Motor neuron (in vitro differentiated cells): ENCODE measurements around the gene EXT2. TPM values are rescaled to one million over a fixed set of nuclear protein-coding genes. Genes with fewer than 3 reads are reported as not detected.
A peak's percentile ranks its signal among the peaks of the same experiment; 100 is the strongest.

ENCODE experiments used
- ATAC-seq, 8 experiments: fragments of 200-7000 bp; cut with Tn5 transposase; replicated peaks in 6 of 8; 2 replicates each; pipeline ENCODE4 v1.8.0; 2021; ENCODE audit warnings: mild to moderate bottlenecking in 8 of 8, moderate library complexity in 8 of 8
- H3K27ac ChIP-seq, 2 donors: fragments of 250-450 bp; sonication (Bioruptor Pico); 2 replicates each; pipeline ENCODE4 v1.9.0; 2021; ENCODE audit warnings: antibody characterized with exemption in 2 of 2, mild to moderate bottlenecking in 2 of 2, moderate library complexity in 1 of 2
- H3K4me1 ChIP-seq, 2 donors: fragments of 250-450 bp; sonication (Bioruptor Pico); replicated peaks in 1 of 2; 2 replicates each; pipeline ENCODE4 v1.6.1; 2021; ENCODE audit warnings: antibody characterized with exemption in 2 of 2, mild to moderate bottlenecking in 2 of 2, moderate library complexity in 1 of 2
- H3K4me3 ChIP-seq, 5 donors: fragments of 250-450 bp; sonication (Bioruptor Pico); 2 replicates each; pipeline ENCODE4 v1.9.0; 2021; ENCODE audit warnings: antibody characterized with exemption in 5 of 5, mild to moderate bottlenecking in 5 of 5, moderate library complexity in 4 of 5
- WGBS, 10 experiments: fragments of 450-650 bp; shearing (Covaris generic); methylation state at CpG; one replicate each; pipeline ENCODE4 v1.0.0; 2022; 5-methylcytosine and 5-hydroxymethylcytosine counted together
- in situ Hi-C, 9 experiments: fragments of 400-800 bp; cut with MboI; loops; one replicate each; pipeline ENCODE4 v1.15.0; 2021; ENCODE audit warnings: low sequenced_read_pairs in 9 of 9, low pct_unique_long_range_greater_than_20kb in 2 of 9; ENCODE audit not compliant: unreplicated experiment in 9 of 9
- total RNA-seq, 8 experiments: library from RNA; unstranded; fragments of 300-600 nt; gene quantifications; 2 replicates each; pipeline versions ENCODE4 v1.2.3 to v1.2.4, GENCODE V29; 2022

The EXT2 gene
- total RNA-seq, 8 experiments from 2014 or later = 29.3 to 96.9 (median 48.8) TPM

GRCh38 chr11:44275241-44275640, 179.8 kb downstream of the EXT2 start:
- Histone ChIP-seq H3K4me3 (no peak overlapping the region), H3K4me1 (peaks cover 0 to 6% of the 10 kb centered on the region in 2 donors), H3K27ac (no peak overlapping the region)
- in situ Hi-C loops = loop anchor here in 6 of 9 experiments (25.0 kb wide), 1 partner anchor 262 kb away; no protein-coding TSS in a partner anchor
- WGBS, 10 experiments = 92 to 100% (median 93%) methylated on average over 3 to 6 of the region's 10 CpGs; no CpG with 5 or more reads in 5 of the 10 experiments
- ATAC-seq = no peak

DNA sequence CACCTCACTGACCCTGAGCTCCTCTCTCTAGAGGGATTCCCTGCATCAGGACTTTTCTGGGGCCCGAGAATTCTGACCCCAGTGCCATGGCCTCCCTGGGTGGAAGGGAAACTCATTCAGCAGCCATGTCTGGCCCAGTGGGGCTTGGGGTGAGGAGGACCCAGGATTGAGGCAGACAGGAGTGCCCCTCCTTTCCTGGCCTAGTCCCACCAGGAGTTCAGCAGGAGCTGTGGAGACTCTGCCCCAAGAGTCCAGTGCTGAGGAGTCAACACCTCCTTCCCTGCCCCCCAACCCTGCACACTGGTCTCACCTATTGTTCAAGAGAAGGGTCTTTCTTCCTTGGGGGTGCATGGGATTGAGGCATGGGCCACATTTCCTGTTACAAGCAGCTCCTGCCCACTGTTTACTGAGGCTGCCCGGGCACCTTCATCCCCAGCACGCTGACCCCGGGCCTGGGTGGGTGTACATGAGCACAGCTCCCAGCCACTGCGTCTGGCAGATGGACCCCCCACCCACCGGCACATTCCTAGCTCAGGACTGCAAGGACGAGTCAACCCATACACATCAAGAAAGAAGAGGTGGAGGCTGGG, 180.6 kb downstream of the EXT2 start:
- Histone ChIP-seq H3K27ac (no peak overlapping the region), H3K4me1 (peaks cover 0 to 6% of the 10 kb centered on the region in 2 donors), H3K4me3 (no peak overlapping the region)
- 0 to 89% (median 40%) methylated on average over 1 to 3 of the region's 7 CpGs; no CpG with 5 or more reads in 7 of the 10 experiments for WGBS, 10 experiments
- no peak for ATAC-seq
- in situ Hi-C loops = loop anchor here in 6 of 9 experiments (25.0 kb wide), 1 partner anchor 261 kb away; no protein-coding TSS in a partner anchor

DNA sequence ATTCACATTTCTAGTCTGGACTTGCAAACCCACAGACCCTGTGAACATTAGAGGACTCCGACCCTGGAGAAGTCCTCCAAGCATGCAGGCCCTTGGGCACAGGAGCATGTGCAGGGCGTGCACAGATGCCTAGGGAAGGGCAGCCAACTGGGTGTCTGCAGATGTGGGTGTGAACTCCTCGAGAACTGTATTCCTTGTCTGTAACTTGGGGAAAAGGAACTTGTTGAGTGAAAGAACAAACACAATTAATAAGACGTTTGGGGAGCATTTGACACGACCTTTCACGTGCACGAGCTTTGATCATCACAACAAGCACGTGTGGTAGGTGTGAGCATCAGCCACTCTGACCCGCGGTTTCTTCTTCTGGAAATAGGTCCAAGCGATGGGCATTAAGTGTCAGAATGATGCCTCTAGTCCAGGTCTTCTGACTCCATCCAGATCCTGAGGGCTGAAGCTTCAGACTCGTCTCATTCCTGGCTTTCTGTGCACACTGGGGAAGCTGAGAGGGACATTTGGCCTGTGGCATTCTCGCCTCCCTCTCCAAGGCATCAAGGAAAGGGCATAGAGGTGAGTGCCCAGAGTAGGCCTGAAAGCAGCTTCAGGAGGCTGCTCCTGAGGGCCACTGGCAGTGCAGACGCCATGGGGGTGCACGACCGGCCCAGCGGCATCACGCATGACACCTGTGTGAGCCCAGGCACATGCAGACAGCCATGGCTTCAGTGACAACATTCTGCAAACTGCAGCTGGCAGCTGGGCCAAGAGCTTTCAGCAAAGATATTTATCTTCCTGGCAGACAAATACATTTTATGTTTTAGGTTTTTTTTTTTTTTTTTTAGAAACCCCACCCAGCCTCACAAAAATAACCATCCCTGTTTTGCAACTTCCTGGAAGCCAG, 182.0 kb downstream of the EXT2 start:
- in situ Hi-C loops = loop anchor here in 6 of 9 experiments (25.0 kb wide), 1 partner anchor 260 kb away; no protein-coding TSS in a partner anchor
- 37 to 84% (median 71%) methylated on average over 2 to 11 of the region's 18 CpGs; no CpG with 5 or more reads in 2 of the 10 experiments for WGBS, 10 experiments
- no peak overlapping the region for H3K4me3 ChIP-seq
- peaks cover under 1 to 6% of the 10 kb centered on the region in 2 donors for H3K4me1 ChIP-seq
- ATAC-seq = peak in 3 of 8 experiments; percentile 52 to 62 (median 53)
- H3K27ac ChIP-seq = no peak overlapping the region

DNA sequence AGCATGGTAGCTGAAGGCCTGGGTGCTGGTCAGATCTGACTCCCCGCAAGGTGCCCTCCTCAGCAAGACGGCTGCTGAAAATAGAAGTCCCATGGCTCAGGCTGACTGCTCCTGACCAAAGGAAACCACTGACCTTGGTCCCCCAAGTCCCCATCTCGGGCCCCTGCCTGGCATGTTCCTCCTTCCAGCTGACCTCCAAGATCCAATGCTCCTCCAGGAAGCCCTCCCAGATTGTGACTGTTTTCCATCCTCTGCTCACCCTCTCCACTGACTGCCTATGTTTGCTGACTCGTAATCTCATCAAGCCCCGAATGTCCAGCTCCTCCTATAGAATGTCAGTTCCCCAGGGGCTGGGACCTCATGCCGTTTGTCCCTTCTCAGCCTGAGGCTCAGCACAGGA, 184.0 kb downstream of the EXT2 start:
- WGBS, 10 experiments = 47 to 100% (median 74%) methylated on average over 1 to 3 of the region's 6 CpGs; no CpG with 5 or more reads in 4 of the 10 experiments
- Histone ChIP-seq H3K4me1 (peaks cover 0 to 2% of the 10 kb centered on the region in 2 donors), H3K27ac (no peak overlapping the region), H3K4me3 (no peak overlapping the region)
- ATAC-seq = no peak
- in situ Hi-C loops = loop anchor here in 6 of 9 experiments (25.0 kb wide), 1 partner anchor 258 kb away; no protein-coding TSS in a partner anchor

GRCh38 chr11:44280257-44280656, 184.8 kb downstream of the EXT2 start:
- in situ Hi-C loops = loop anchor here in 8 of 9 experiments (10.0 to 25.0 kb wide), 4 partner anchors 145 to 265 kb away; no protein-coding TSS in a partner anchor
- 100% methylated on average over 1 of the region's 7 CpGs; no CpG with 5 or more reads in 9 of the 10 experiments for WGBS, 10 experiments
- ATAC-seq = no peak
- H3K27ac ChIP-seq = no peak overlapping the region
- no peak overlapping the region for H3K4me3 ChIP-seq
- peaks cover 0 to 2% of the 10 kb centered on the region in 2 donors for H3K4me1 ChIP-seq

DNA sequence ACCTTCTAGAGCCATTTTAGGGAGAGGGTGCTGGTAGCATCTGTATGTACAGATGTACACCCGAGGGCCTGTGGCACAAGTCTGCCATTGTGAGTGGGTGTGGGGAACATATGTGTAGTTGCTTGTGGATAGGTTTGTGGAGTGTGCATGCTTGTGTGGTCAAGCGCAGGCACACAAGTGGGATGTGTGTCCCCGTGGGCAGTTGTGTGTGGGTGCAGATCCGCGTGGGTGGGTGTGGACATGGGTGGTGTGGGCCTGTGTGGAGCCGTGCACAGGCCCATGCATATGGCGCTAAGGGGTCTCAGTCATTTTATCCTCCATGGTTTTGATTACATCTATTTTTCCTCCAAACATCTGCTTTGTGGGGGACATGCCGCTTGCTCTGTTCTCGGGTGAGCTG, 185.7 kb downstream of the EXT2 start:
- no peak overlapping the region for H3K27ac ChIP-seq
- peaks cover 0 to 5% of the 10 kb centered on the region in 2 donors for H3K4me1 ChIP-seq
- ATAC-seq = no peak
- 50 to 100% (median 82%) methylated on average over 1 to 5 of the region's 9 CpGs; no CpG with 5 or more reads in 5 of the 10 experiments for WGBS, 10 experiments
- H3K4me3 ChIP-seq = no peak overlapping the region
- in situ Hi-C loops = loop anchor here in 8 of 9 experiments (10.0 to 25.0 kb wide), 4 partner anchors 146 to 264 kb away; no protein-coding TSS in a partner anchor

DNA sequence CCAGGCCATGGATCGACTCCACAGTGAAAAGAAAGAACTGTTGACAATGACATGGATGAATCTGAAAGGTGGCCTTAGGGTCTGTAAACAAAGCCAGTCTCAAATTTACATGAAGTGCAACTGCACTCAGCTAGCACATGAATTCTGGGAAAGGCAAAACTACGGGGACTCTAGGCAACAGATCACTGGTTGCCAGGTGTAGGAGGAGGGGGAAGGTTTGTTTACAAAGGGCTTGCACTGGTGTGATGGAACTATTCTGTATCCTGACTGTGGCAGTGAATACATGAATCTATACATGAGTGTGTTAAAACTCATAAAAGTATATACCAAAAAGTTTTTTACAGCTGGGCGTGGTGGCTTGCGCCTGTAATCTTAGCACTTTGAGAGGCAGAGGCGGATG, 187.1 kb downstream of the EXT2 start:
- Histone ChIP-seq H3K27ac (no peak overlapping the region), H3K4me3 (no peak overlapping the region), H3K4me1 (peaks cover 0 to 6% of the 10 kb centered on the region in 2 donors)
- peak in 3 of 8 experiments; percentile 27 to 91 (median 64) for ATAC-seq
- WGBS, 10 experiments = 33 to 100% (median 78%) methylated on average over 1 to 4 of the region's 5 CpGs
- in situ Hi-C loops = loop anchor here in 8 of 9 experiments (10.0 to 25.0 kb wide), 4 partner anchors 148 to 262 kb away; no protein-coding TSS in a partner anchor

- peak in 5 of 8 experiments; percentile 12 to 92 (median 77) for ATAC-seq
- WGBS, 10 experiments = 0 to 50% (median 0%) methylated on average over 1 to 2 of the region's 2 CpGs; no CpG with 5 or more reads in 3 of the 10 experiments
Measured at GRCh38 chr11:44285756-44286155, 190.3 kb downstream of the EXT2 start.

GRCh38 chr11:44286268-44286880, 190.9 kb downstream of the EXT2 start:
- H3K4me3 ChIP-seq = no peak overlapping the region
- H3K4me1 ChIP-seq = peaks cover 0 to 6% of the 10 kb centered on the region in 2 donors
- ATAC-seq = peak in 7 of 8 experiments; percentile 25 to 63 (median 47)
- 30 to 96% (median 50%) methylated on average over 3 to 5 of the region's 10 CpGs; no CpG with 5 or more reads in 7 of the 10 experiments for WGBS, 10 experiments
- in situ Hi-C loops = loop anchor here in 8 of 9 experiments (10.0 to 25.0 kb wide), 4 partner anchors 152 to 258 kb away; no protein-coding TSS in a partner anchor
- no peak overlapping the region for H3K27ac ChIP-seq

More at GRCh38 chr11:44285756-44286155, 190.3 kb downstream of the EXT2 start:
- no peak overlapping the region for H3K4me3 ChIP-seq
- no peak overlapping the region for H3K27ac ChIP-seq
- in situ Hi-C loops = loop anchor here in 8 of 9 experiments (10.0 to 25.0 kb wide), 4 partner anchors 151 to 259 kb away; no protein-coding TSS in a partner anchor
- peaks cover 0 to 6% of the 10 kb centered on the region in 2 donors for H3K4me1 ChIP-seq

DNA sequence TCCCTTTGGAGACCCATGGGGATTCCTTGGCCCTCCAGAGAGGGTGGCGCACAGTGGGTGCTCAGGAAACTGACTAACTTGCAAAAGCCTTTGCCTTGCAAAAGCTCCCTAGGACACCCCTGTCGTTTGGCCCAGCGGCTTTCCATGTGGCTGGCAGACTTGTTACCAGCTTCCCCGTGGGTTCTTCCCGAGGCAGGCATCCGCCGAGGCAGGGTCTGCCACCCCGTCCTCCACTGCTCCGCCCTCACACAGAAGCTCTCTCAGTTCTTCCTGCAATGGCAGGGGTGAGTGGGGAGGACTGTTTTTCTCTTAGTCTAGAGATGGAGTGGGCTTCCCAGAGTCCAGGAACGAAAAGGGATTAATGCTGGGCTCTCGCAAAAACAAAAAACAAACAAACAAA, 191.4 kb downstream of the EXT2 start:
- Histone ChIP-seq H3K4me3 (no peak overlapping the region), H3K27ac (no peak overlapping the region), H3K4me1 (peaks cover 0 to 6% of the 10 kb centered on the region in 2 donors)
- in situ Hi-C loops = loop anchor here in 8 of 9 experiments (10.0 to 25.0 kb wide), 4 partner anchors 152 to 258 kb away; no protein-coding TSS in a partner anchor
- ATAC-seq = no peak
- 40 to 88% (median 61%) methylated on average over 1 to 7 of the region's 11 CpGs; no CpG with 5 or more reads in 1 of the 10 experiments for WGBS, 10 experiments

- 10 to 100% (median 68%) methylated on average over 1 to 3 of the region's 3 CpGs; no CpG with 5 or more reads in 4 of the 10 experiments for WGBS, 10 experiments
- Histone ChIP-seq H3K4me1 (peaks cover 0 to 4% of the 10 kb centered on the region in 2 donors), H3K27ac (no peak overlapping the region), H3K4me3 (no peak overlapping the region)
- ATAC-seq = peak in 1 of 8 experiments; percentile 72
- in situ Hi-C loops = loop anchor here in 8 of 9 experiments (10.0 to 25.0 kb wide), 4 partner anchors 153 to 257 kb away; no protein-coding TSS in a partner anchor
Measured at GRCh38 chr11:44288133-44288526, 192.7 kb downstream of the EXT2 start.

GRCh38 chr11:44290208-44290607, 194.7 kb downstream of the EXT2 start:
- peak in 1 of 8 experiments; percentile 68 for ATAC-seq

More at GRCh38 chr11:44290208-44290607, 194.7 kb downstream of the EXT2 start:
- in situ Hi-C loops = loop anchor here in 6 of 9 experiments (25.0 kb wide), 1 partner anchor 247 kb away; no protein-coding TSS in a partner anchor
- 20 to 80% (median 30%) methylated on average over 1 to 3 of the region's 4 CpGs; no CpG with 5 or more reads in 6 of the 10 experiments for WGBS, 10 experiments
- H3K27ac ChIP-seq = no peak overlapping the region
- peaks cover 0 to 4% of the 10 kb centered on the region in 2 donors for H3K4me1 ChIP-seq
- no peak overlapping the region for H3K4me3 ChIP-seq
